CD8-positive, alpha-beta memory T cell (primary cell): Measurements from ENCODE around the gene RWDD4. TPM values are rescaled to one million over a fixed set of nuclear protein-coding genes. Genes with fewer than 3 reads are reported as not detected.

ENCODE experiments used
- CTCF ChIA-PET: fragments of 350-600 bp; sonication (Branson Sonifier 250); formaldehyde crosslinking; loops from one replicate; lab custom pipeline; 2021; ENCODE audit warnings: antibody characterized with exemption; lab: Charles Lee
- POLR2A ChIA-PET: fragments of 350-600 bp; sonication (Branson Sonifier 250); formaldehyde crosslinking; loops from one replicate; lab custom pipeline; 2021; ENCODE audit warnings: antibody characterized with exemption; lab: Charles Lee
- DNase-seq, 5 donors: peaks; one replicate each; pipeline versions ENCODE4 v3.0.0 to v3.0.0-alpha.2; 2020 to 2022; ENCODE audit warnings: mixed read lengths in 1 of 5
- H3K27ac ChIP-seq: one replicate; pipeline ENCODE4 v1.7.0; 2013; ENCODE audit warnings: low read depth, mild to moderate bottlenecking, low read length, moderate library complexity
- H3K27me3 ChIP-seq: 2 replicates; pipeline ENCODE4 v1.7.0; 2013; ENCODE audit warnings: low read length, mild to moderate bottlenecking; ENCODE audit not compliant: insufficient read depth, poor library complexity, severe bottlenecking
- H3K36me3 ChIP-seq: 2 replicates; pipeline ENCODE4 v1.7.0; 2013; ENCODE audit warnings: mild to moderate bottlenecking, low read length, moderate library complexity; ENCODE audit not compliant: insufficient read depth
- H3K4me1 ChIP-seq: 2 replicates; pipeline ENCODE4 v1.7.0; 2013; ENCODE audit warnings: mild to moderate bottlenecking, low read length, moderate library complexity; ENCODE audit not compliant: insufficient read depth
- H3K4me3 ChIP-seq: 2 replicates; pipeline ENCODE4 v1.7.0; 2013; ENCODE audit warnings: mild to moderate bottlenecking, low read length
- H3K9me3 ChIP-seq: 2 replicates; pipeline ENCODE4 v1.7.0; 2013; ENCODE audit warnings: mild to moderate bottlenecking, low read length
- H3K27ac Mint-ChIP-seq, 8 donors: one replicate each; pipeline ENCODE4 v1.8.0; 2020 to 2021; ENCODE audit warnings: mixed read lengths in 8 of 8, mild to moderate bottlenecking in 6 of 8, inconsistent platforms in 3 of 8, moderate library complexity in 3 of 8
- H3K27me3 Mint-ChIP-seq, 2 donors: one replicate each; pipeline ENCODE4 v1.8.0; 2020 to 2021; ENCODE audit warnings: mixed read lengths in 2 of 2, mild to moderate bottlenecking in 1 of 2, moderate library complexity in 1 of 2
- H3K36me3 Mint-ChIP-seq, 3 donors: one replicate each; pipeline ENCODE4 v1.8.0; 2020 to 2021; ENCODE audit warnings: mixed read lengths in 3 of 3, inconsistent platforms in 1 of 3, mild to moderate bottlenecking in 1 of 3
- H3K4me1 Mint-ChIP-seq, 3 donors: one replicate each; pipeline ENCODE4 v1.8.0; 2020 to 2021; ENCODE audit warnings: mixed read lengths in 3 of 3, inconsistent platforms in 1 of 3, mild to moderate bottlenecking in 1 of 3
- H3K4me3 Mint-ChIP-seq, 7 donors: one replicate each; pipeline ENCODE4 v1.8.0; 2020 to 2021; ENCODE audit warnings: mixed read lengths in 7 of 7, mild to moderate bottlenecking in 6 of 7, moderate library complexity in 4 of 7, inconsistent platforms in 2 of 7
- H3K9me3 Mint-ChIP-seq, 5 donors: one replicate each; pipeline ENCODE4 v1.8.0; 2020 to 2022; ENCODE audit warnings: mixed read lengths in 5 of 5, mild to moderate bottlenecking in 3 of 5, moderate library complexity in 2 of 5, inconsistent platforms in 1 of 5
- polyA plus RNA-seq: library from polyadenylated mRNA; unstranded; fragments of 300-500 nt; fragmentation: Illumina TruSeq; gene quantifications from one replicate; pipeline ENCODE4 v1.2.3, GENCODE V29; 2021
- total RNA-seq, 2 experiments: library from RNA; stranded (reverse); gene quantifications; one replicate each; pipeline ENCODE4 v1.2.3, GENCODE V29; 2021

RWDD4 gene
- total and polyA plus RNA-seq, 3 experiments from 2014 or later: 21.3 to 30.8 (median 28.4) TPM

DNA sequence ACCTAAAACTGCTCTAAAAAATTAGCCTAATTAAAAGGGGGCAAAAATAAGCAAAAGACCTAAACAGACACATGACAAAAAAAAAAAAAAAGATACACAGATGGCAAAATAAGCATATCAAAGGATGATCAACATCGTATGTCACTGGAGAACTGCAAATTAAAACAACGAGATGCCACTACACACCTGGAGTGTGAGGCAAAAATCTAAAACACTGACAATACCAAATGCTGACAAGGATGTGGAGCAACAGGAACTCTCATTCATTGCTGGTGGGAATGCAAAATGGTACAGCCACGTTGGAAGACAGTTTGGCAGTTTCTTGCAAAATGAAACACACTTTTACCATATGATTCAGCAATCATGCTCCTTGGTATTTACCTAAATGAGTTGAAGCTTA lies 64.2 kb downstream of the RWDD4 start:
- Mint-ChIP-seq H3K27ac (no peak overlapping the region), H3K27me3 (peaks cover 6 to 13% of the 10 kb centered on the region in 2 donors), H3K9me3 (no peaks in the 10 kb centered on the region), H3K4me1 (no peaks in the 10 kb centered on the region), H3K4me3 (no peak overlapping the region), H3K36me3 (no peaks in the 10 kb centered on the region)
- H3K27ac ChIP-seq: no peak overlapping the region
- no peaks in the 10 kb centered on the region for H3K27me3 ChIP-seq
- CTCF ChIA-PET: no interaction called here
- POLR2A ChIA-PET: interaction anchor here (0.6 kb wide), 1 partner anchor 839 kb away, joined by 3 read pairs; no protein-coding TSS in a partner anchor
- no peaks in the 10 kb centered on the region for H3K4me1 ChIP-seq
- no peak overlapping the region for H3K4me3 ChIP-seq
- DNase-seq: no peak
- H3K9me3 ChIP-seq: no peaks in the 10 kb centered on the region
- H3K36me3 ChIP-seq: no peaks in the 10 kb centered on the region

DNA sequence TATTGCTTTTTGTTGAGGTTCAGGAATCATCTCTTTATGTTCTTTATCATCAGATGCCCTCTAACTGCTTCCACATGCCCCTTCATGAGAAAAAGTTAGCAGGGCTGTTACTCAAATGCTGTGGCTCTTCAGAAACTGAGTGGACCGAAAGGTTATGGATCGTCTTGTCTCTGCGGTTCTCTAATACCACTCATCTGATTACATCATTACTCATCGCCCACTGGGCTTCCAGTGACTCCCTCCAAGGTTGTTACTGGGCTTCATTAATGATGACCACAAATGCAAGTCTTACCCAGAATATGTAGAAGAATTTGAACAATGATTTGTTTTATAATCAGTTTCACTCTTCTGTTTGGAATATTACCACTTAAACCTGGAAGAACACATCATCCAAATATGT lies 67.7 kb downstream of the RWDD4 start:
- ChIA-PET CTCF (no interaction called here), POLR2A (no interaction called here)
- no peak overlapping the region for H3K27ac Mint-ChIP-seq
- Histone ChIP-seq H3K9me3 (no peaks in the 10 kb centered on the region), H3K27ac (no peak overlapping the region), H3K4me1 (no peaks in the 10 kb centered on the region), H3K36me3 (no peaks in the 10 kb centered on the region), H3K4me3 (no peak overlapping the region), H3K27me3 (no peaks in the 10 kb centered on the region)
- H3K4me3 Mint-ChIP-seq: no peak overlapping the region
- peaks cover 6 to 13% of the 10 kb centered on the region in 2 donors for H3K27me3 Mint-ChIP-seq
- no peaks in the 10 kb centered on the region for H3K36me3 Mint-ChIP-seq
- no peak for DNase-seq
- H3K9me3 Mint-ChIP-seq: no peaks in the 10 kb centered on the region
- no peaks in the 10 kb centered on the region for H3K4me1 Mint-ChIP-seq

Other genes with a start within 250 kb of the RWDD4 start
- 10 to 100 TPM; 29.4 to 30.1 TPM for gene CDKN2AIP, start 214.5 kb downstream of the RWDD4 start, total RNA-seq
- 35.3 TPM for gene CDKN2AIP, start 214.5 kb downstream of the RWDD4 start, polyA plus RNA-seq
- gene ING2, start 154.1 kb downstream of the RWDD4 start, total RNA-seq: 10 to 100 TPM; 10.7 to 11.2 TPM
- gene ING2, start 154.1 kb downstream of the RWDD4 start, polyA plus RNA-seq: 19.7 TPM
- gene TRAPPC11, start 108 bp upstream of the RWDD4 start, total RNA-seq: 10 to 100 TPM; 23.3 to 29.3 TPM
- gene TRAPPC11, start 108 bp upstream of the RWDD4 start, polyA plus RNA-seq: 21.9 TPM
- gene STOX2, start 246.1 kb upstream of the RWDD4 start, total RNA-seq: not detected
- gene STOX2, start 246.1 kb upstream of the RWDD4 start, polyA plus RNA-seq: not detected